ENCODE measurements around the gene BTBD9. TPM values are rescaled to one million over a fixed set of nuclear protein-coding genes. Genes with fewer than 3 reads are reported as not detected.
A peak's percentile ranks its signal among the peaks of the same experiment; 100 is the strongest.

Gene BTBD9
- total and polyA plus RNA-seq, 5 donors, result 9.8 to 24.6 (median 23.7) TPM

DNA sequence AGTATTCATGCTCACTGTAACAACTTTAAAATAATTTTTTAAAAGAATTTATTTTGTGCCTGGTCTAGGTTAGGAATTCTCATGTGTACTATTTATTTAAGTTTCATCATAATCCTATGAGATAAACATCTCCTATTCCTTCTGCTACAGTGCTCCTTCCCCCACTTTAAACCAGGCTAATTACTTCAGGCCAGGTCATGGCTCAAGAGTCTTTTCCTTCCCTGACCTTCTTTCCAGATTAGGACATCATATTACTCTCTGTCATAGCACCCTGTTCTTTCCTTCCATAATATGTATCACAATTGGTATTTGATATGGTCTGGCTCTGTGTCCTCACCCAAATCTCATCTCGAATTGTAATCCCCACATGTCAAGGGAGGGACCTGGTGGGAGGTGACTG is 239.0 kb downstream of the BTBD9 start:
- WGBS, result 84% methylated on average over 1 of the region's 1 CpG
- DNase-seq, result no peak
- H3K27ac ChIP-seq (ENCODE audit: low read length), result no peak overlapping the region
- H3K4me1 ChIP-seq (ENCODE audit: control insufficient read depth, insufficient read depth, low read length), result peaks cover 2% of the 10 kb centered on the region
- H3K9me3 ChIP-seq (ENCODE audit: control insufficient read depth, low read length), result no peaks in the 10 kb centered on the region
- ATAC-seq, result no peak
- H3K27me3 ChIP-seq (ENCODE audit: control insufficient read depth, insufficient read depth), result no peaks in the 10 kb centered on the region
- intact Hi-C loops (cut with DNase I), result no loop called here
- H3K4me3 ChIP-seq (ENCODE audit: low read length), result no peak overlapping the region

DNA sequence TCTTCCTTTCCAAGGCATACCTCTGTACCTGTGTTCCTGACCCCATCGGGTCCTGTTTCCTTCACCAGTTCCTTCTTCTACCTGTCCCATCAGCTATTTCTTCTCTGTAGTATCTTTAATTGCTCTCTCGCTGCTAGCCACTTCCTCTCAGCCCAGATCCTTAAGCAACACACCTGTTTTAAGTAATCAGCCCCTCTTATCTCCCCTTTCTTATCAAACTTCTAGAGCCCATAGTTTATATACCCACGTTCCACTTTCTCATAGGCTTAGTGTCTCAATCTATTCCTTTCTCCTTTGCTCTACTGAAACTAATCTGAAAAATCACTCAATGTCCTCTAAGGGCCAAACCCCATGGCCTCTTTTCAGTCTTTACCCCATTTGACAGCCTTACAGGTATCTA is 239.6 kb downstream of the BTBD9 start:
- Histone ChIP-seq H3K4me3 (ENCODE audit: low read length) (no peak overlapping the region), H3K27me3 (ENCODE audit: control insufficient read depth, insufficient read depth) (no peaks in the 10 kb centered on the region), H3K9me3 (ENCODE audit: control insufficient read depth, low read length) (no peaks in the 10 kb centered on the region), H3K27ac (ENCODE audit: low read length) (no peak overlapping the region), H3K4me1 (ENCODE audit: control insufficient read depth, insufficient read depth, low read length) (peaks cover 2% of the 10 kb centered on the region)
- DNase-seq (no peak), ATAC-seq (no peak)
- WGBS, result 85% methylated on average over 3 of the region's 3 CpGs
- intact Hi-C loops (cut with DNase I), result no loop called here

DNA sequence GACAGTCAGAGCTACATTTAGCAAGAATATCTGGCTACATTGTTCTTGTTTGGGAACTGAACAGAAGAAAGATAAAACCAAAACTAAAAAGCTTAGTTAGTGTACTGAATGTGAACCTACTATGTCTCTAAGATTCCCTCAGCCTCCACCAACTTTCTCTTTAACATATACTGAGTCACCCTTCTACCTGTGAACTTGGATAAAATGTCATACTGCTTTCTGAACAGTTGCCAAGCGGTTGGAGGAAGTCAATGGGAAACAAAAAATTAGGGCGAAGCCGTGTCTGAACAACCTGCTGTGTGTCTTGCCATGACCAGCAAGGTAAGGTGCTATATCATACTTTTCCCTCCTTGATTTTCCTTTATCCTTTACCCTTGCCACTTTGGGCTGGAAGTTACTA is 243.5 kb downstream of the BTBD9 start:
- no peaks in the 10 kb centered on the region for H3K9me3 ChIP-seq (ENCODE audit: control insufficient read depth, low read length)
- H3K4me3 ChIP-seq (ENCODE audit: low read length), result no peak overlapping the region
- ATAC-seq (no peak), DNase-seq (no peak)
- H3K27me3 ChIP-seq (ENCODE audit: control insufficient read depth, insufficient read depth), result no peaks in the 10 kb centered on the region
- intact Hi-C loops (cut with DNase I), result no loop called here
- no peaks in the 10 kb centered on the region for H3K4me1 ChIP-seq (ENCODE audit: control insufficient read depth, insufficient read depth, low read length)
- no peak overlapping the region for H3K27ac ChIP-seq (ENCODE audit: low read length)
- WGBS, result 86% methylated on average over 3 of the region's 3 CpGs

- ATAC-seq (no peak), DNase-seq (no peak)
- Histone ChIP-seq H3K27me3 (ENCODE audit: control insufficient read depth, insufficient read depth) (no peaks in the 10 kb centered on the region), H3K4me1 (ENCODE audit: control insufficient read depth, insufficient read depth, low read length) (no peaks in the 10 kb centered on the region), H3K9me3 (ENCODE audit: control insufficient read depth, low read length) (no peaks in the 10 kb centered on the region), H3K27ac (ENCODE audit: low read length) (no peak overlapping the region), H3K4me3 (ENCODE audit: low read length) (no peak overlapping the region)
- WGBS, result 79% methylated on average over 1 of the region's 1 CpG
- intact Hi-C loops (cut with DNase I), result no loop called here
These were observed 245.7 kb downstream of the BTBD9 start for GRCh38 chr6:38393986-38394385.

DNA sequence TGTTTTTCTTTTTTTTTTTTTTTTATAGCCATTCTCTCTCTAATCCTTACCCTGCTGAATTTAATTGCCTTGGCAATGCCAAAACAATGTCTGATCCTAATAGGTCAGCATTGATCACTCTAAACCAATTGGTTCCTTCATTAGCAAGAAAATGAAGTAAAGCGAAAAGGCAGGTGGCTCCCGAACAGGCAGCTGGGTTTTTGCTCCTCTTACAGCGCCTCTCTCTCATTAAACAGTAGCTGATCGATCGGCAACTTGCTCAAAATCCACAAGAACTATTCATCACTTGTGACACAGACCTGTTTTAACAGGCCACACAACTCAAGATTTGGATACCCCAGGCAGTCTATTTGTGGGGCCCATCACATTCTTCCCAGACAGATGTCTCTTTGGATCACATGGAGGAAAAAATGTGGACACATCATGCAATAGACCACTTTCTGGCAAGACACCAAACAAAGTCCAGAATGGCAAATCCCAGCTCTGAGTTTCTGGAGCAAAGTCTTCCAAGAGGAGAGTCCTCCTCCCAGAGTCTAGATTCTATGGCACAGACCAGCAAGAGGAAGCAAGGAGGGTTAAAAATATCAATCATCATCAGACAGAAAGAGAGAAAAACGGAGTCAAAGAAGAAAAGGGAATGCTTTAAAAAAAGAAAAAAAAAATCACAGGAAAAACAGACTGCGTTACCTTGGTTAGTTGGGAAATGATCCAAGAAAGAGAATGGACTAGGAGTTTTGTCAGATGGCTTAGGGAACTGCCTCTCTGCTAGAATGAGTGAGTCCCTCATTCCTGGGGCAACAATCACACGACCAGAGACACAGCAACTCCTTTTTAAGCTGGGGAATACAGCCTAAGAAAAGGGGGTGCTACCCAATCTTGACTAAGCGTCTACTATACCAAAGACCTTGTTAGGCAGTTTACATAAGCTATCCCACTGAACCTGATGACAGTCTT is 247.8 kb downstream of the BTBD9 start:
- H3K9me3 ChIP-seq (ENCODE audit: control insufficient read depth, low read length), result no peaks in the 10 kb centered on the region
- ATAC-seq (no peak), DNase-seq (no peak)
- 92% methylated on average over 9 of the region's 9 CpGs for WGBS
- no peak overlapping the region for H3K27ac ChIP-seq (ENCODE audit: low read length)
- no peaks in the 10 kb centered on the region for H3K4me1 ChIP-seq (ENCODE audit: control insufficient read depth, insufficient read depth, low read length)
- H3K27me3 ChIP-seq (ENCODE audit: control insufficient read depth, insufficient read depth), result no peaks in the 10 kb centered on the region
- no peak overlapping the region for H3K4me3 ChIP-seq (ENCODE audit: low read length)
- intact Hi-C loops (cut with DNase I), result no loop called here

- H3K4me1 ChIP-seq (ENCODE audit: control insufficient read depth, insufficient read depth, low read length), result no peaks in the 10 kb centered on the region
- H3K27ac ChIP-seq (ENCODE audit: low read length), result no peak overlapping the region
- no peak overlapping the region for H3K4me3 ChIP-seq (ENCODE audit: low read length)
- intact Hi-C loops (cut with DNase I), result no loop called here
- H3K27me3 ChIP-seq (ENCODE audit: control insufficient read depth, insufficient read depth), result no peaks in the 10 kb centered on the region
- DNase-seq (no peak), ATAC-seq (no peak)
- H3K9me3 ChIP-seq (ENCODE audit: control insufficient read depth, low read length), result no peaks in the 10 kb centered on the region
These were observed 248.5 kb downstream of the BTBD9 start for GRCh38 chr6:38391206-38391605.

DNA sequence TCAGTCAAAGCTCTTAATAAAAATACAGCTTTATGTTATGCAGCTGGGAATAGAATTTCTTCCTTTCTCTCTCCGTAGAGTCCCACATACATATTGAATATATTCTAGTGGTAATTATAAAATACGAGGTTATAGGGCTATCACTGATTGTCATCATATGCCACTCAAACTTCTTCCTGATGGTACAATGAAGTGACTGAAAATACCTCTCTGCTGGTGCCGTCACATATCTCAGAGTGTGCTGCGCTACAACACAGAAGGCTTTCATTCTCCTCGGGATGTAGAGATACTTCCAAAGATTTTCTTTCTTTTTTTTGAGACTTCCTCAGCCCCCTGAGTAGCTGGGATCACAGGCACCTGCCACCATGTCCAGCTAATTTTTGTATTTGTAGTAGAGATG is 249.9 kb downstream of the BTBD9 start:
- Histone ChIP-seq H3K4me1 (ENCODE audit: control insufficient read depth, insufficient read depth, low read length) (no peaks in the 10 kb centered on the region), H3K9me3 (ENCODE audit: control insufficient read depth, low read length) (no peaks in the 10 kb centered on the region), H3K27me3 (ENCODE audit: control insufficient read depth, insufficient read depth) (no peaks in the 10 kb centered on the region), H3K4me3 (ENCODE audit: low read length) (no peak overlapping the region), H3K27ac (ENCODE audit: low read length) (no peak overlapping the region)
- intact Hi-C loops (cut with DNase I), result no loop called here
- 92% methylated on average over 5 of the region's 5 CpGs for WGBS
- ATAC-seq, result no peak
- DNase-seq, result no peak

DNA sequence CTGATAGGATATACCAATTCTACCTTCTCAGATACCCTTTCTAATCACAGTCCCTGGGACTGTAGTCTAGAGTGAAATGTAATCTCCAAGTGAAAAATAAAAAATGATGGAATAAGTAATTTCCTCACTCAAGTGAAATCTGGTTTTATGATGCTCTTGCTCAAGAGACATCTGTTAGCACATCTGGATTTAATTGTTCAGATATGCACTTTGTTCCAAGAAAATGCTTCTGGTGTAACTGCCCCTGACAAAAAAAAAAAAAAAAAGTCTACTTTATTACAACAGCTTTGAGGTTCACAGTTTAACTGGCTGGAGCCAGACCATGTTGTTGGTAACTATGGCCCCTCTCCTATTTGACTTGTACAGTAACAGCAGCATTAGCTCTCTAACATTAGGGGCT is 251.8 kb downstream of the BTBD9 start:
- no peak for DNase-seq

DNA sequence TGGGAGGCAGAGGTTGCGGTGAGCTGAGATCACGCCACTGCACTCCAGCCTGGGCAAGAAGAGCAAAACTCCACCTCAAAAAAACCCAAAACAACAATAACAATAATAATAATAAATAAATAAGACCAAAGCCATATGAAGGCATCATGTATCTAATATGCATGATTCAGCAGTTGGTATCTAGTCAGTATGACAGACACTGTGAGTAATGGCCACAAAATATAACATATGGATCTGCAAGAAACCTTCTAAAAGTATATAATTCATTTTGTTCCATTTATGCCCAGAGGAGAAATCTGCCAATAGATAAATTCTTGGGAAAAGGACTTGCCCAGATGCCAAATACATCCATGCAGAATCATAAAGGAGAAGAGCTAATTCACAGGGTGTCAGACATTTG is 252.3 kb downstream of the BTBD9 start:
- Histone ChIP-seq H3K4me3 (ENCODE audit: low read length) (no peak overlapping the region), H3K27me3 (ENCODE audit: control insufficient read depth, insufficient read depth) (no peaks in the 10 kb centered on the region), H3K9me3 (ENCODE audit: control insufficient read depth, low read length) (no peaks in the 10 kb centered on the region), H3K27ac (ENCODE audit: low read length) (no peak overlapping the region), H3K4me1 (ENCODE audit: control insufficient read depth, insufficient read depth, low read length) (no peaks in the 10 kb centered on the region)
- DNase-seq (no peak), ATAC-seq (no peak)
- intact Hi-C loops (cut with DNase I), result no loop called here
- 97% methylated on average over 2 of the region's 2 CpGs for WGBS

More for the DNA sequence above, 251.8 kb downstream of the BTBD9 start:
- H3K27ac ChIP-seq (ENCODE audit: low read length), result no peak overlapping the region
- no peaks in the 10 kb centered on the region for H3K27me3 ChIP-seq (ENCODE audit: control insufficient read depth, insufficient read depth)
- H3K4me1 ChIP-seq (ENCODE audit: control insufficient read depth, insufficient read depth, low read length), result no peaks in the 10 kb centered on the region
- H3K4me3 ChIP-seq (ENCODE audit: low read length), result no peak overlapping the region
- peak; percentile 26 to 64 for ATAC-seq
- intact Hi-C loops (cut with DNase I), result no loop called here
- no peaks in the 10 kb centered on the region for H3K9me3 ChIP-seq (ENCODE audit: control insufficient read depth, low read length)

DNA sequence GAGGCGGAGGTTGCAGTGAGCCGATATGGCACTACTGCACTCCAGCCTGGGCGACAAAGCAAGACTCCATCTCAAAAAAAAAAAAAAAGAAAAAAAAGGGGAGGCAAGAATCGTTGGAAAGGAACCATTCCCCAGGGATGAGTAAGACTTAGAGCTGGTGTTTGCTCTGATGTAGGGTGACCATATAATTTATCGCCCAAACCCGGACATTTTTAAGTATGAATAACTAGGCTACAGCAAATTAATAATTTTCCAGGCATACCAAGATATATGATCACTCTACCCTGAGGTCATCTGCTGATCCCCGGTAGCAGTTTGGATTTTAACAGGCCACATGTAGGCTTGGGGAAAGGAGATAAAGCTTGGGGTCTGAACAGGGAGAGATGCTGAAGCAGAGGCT is 260.9 kb downstream of the BTBD9 start:
- no peaks in the 10 kb centered on the region for H3K9me3 ChIP-seq (ENCODE audit: control insufficient read depth, low read length)
- H3K4me3 ChIP-seq (ENCODE audit: low read length), result no peak overlapping the region
- ATAC-seq, result no peak
- H3K27me3 ChIP-seq (ENCODE audit: control insufficient read depth, insufficient read depth), result no peaks in the 10 kb centered on the region
- no peak for DNase-seq
- H3K4me1 ChIP-seq (ENCODE audit: control insufficient read depth, insufficient read depth, low read length), result no peaks in the 10 kb centered on the region
- H3K27ac ChIP-seq (ENCODE audit: low read length), result no peak overlapping the region
- WGBS, result 89% methylated on average over 7 of the region's 7 CpGs
- intact Hi-C loops (cut with DNase I), result no loop called here

DNA sequence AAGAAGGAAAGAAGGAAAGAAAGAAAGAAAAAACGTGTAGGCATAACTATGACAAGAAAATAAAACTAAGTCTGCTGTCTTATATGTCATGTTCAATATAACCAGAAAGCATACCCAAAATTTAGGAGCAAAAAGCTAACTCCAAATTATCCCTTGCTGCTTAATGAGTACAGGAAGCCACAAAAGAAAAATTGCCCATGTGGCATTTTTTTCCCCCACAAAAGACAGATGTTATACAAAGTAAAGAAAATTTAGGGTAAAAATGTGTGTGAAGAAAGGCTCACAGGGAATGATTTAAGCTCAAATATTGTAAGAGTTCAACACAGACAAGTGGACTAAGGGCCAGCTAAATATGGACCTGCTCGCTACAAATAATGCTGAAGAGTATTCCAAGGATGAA is 263.8 kb downstream of the BTBD9 start:
- H3K9me3 ChIP-seq (ENCODE audit: control insufficient read depth, low read length), result no peaks in the 10 kb centered on the region
- H3K27me3 ChIP-seq (ENCODE audit: control insufficient read depth, insufficient read depth), result no peaks in the 10 kb centered on the region
- WGBS, result 91% methylated on average over 2 of the region's 2 CpGs
- no peak overlapping the region for H3K4me3 ChIP-seq (ENCODE audit: low read length)
- peaks cover 3% of the 10 kb centered on the region for H3K4me1 ChIP-seq (ENCODE audit: control insufficient read depth, insufficient read depth, low read length)
- no peak overlapping the region for H3K27ac ChIP-seq (ENCODE audit: low read length)
- intact Hi-C loops (cut with DNase I), result no loop called here
- no peak for ATAC-seq
- DNase-seq, result no peak

- no peak overlapping the region for H3K27ac ChIP-seq (ENCODE audit: low read length)
- ATAC-seq (no peak), DNase-seq (no peak)
- 98% methylated on average over 1 of the region's 1 CpG for WGBS
- H3K4me1 ChIP-seq (ENCODE audit: control insufficient read depth, insufficient read depth, low read length), result peaks cover 3% of the 10 kb centered on the region
- no peaks in the 10 kb centered on the region for H3K9me3 ChIP-seq (ENCODE audit: control insufficient read depth, low read length)
- intact Hi-C loops (cut with DNase I), result no loop called here
- no peaks in the 10 kb centered on the region for H3K27me3 ChIP-seq (ENCODE audit: control insufficient read depth, insufficient read depth)
- H3K4me3 ChIP-seq (ENCODE audit: low read length), result no peak overlapping the region
These were observed 264.4 kb downstream of the BTBD9 start for GRCh38 chr6:38375341-38375740.
